ENCODE results near the gene OVOL1. TPM values are rescaled to one million over a fixed set of nuclear protein-coding genes. Genes with fewer than 3 reads are reported as not detected.

The OVOL1 gene
- total and polyA plus RNA-seq, 2 donors (not counting 1 experiment from before 2014, with no cell fraction given): 0.15 to 0.66 TPM

DNA sequence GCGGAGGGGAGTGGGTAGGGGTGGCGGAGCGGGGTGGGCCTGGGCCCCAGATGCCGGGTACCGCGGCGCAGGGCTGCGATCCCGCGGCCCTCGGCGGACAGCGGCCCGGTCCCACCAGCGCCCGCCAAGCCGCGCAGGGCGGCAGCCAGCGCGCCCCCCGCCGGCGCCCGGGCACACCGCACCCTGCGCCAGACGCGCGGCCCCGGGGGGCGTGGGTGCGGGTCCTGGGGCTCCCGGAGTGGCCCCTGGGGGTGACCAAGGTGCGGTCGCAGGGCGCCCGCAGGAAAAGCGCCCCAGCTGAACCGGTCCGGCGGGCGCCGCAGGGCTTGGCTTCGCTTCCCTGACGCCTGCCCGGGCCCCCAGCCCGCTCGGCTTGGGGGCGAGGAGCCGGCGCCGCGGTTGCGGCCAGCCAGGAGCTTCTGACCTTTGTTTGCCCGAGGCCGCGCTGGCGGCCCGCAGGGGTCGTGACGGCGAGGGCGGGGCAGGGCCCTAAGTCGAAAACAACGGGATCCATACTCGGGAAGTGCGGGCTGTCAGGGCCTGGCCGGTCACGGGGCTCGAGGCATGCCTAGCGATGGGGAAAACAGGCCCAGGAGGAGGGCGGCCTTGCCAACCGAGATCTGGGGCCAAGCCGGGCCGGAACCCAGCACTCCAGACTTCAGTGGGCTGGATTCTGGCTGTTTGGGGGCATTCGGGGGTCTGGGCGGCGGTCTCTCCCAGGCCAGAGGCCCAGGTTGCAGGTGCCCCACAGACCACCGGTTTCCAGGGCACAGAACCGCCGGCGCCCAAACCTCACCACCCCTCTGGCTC is 5.5 kb upstream of the OVOL1 start:
- Histone ChIP-seq H2AFZ (ENCODE audit: insufficient read depth, low read depth, low read length, poor library complexity, severe bottlenecking) (peak overlapping the region; percentile 68), H3K27me3 (replicated peaks in 1 of 4; ENCODE audit: control extremely low read depth in 1 of 4, control insufficient read depth in 3 of 4, insufficient read depth in 4 of 4, low read length in 3 of 4) (peaks cover 0 to 11% (median 3%) of the 10 kb centered on the region in 4 experiments), H3K9ac (ENCODE audit: low read length) (peak overlapping the region; percentile 57), H3K4me3 (ENCODE audit: control extremely low read depth in 1 of 5, extremely low read depth in 1 of 5, insufficient read depth in 1 of 5, low read depth in 2 of 5, low read length in 4 of 5) (peak overlapping the region in 3 of 5 experiments; percentile 44 to 81 (median 53)), H3K4me1 (ENCODE audit: control insufficient read depth in 2 of 2, insufficient read depth in 2 of 2, low read length in 2 of 2) (peaks cover 17 to 21% of the 10 kb centered on the region in 2 donors), H3K36me3 (replicated peaks in 1 of 2; ENCODE audit: control extremely low read depth in 1 of 2, control insufficient read depth in 1 of 2, extremely low read depth in 1 of 2, insufficient read depth in 2 of 2, low read length in 1 of 2) (peaks cover 0 to 20% of the 10 kb centered on the region in 2 experiments), H3K4me2 (replicated peaks; ENCODE audit: low read depth, low read length, poor library complexity, severe bottlenecking) (peak overlapping the region; percentile 96), H3K79me2 (ENCODE audit: control insufficient read depth, insufficient read depth, low read length) (peaks cover 26% of the 10 kb centered on the region), H3K27ac (ENCODE audit: low read length in 2 of 2) (no peak overlapping the region), H3K9me3 (ENCODE audit: control extremely low read depth in 1 of 3, control insufficient read depth in 2 of 3, insufficient read depth in 1 of 3, low read length in 2 of 3) (no peaks in the 10 kb centered on the region), H4K20me1 (ENCODE audit: control insufficient read depth, insufficient read depth, low read length, poor library complexity, severe bottlenecking) (peaks cover 33% of the 10 kb centered on the region)
- H3K27ac Mint-ChIP-seq: no peak overlapping the region
- intact Hi-C loops (cut with micrococcal nuclease): loop anchor here (2.0 kb wide), 2 partner anchors 61 to 77 kb away; partner anchors contain the start of genes CFL1 and RNASEH2C
- ATAC-seq (ENCODE audit: low read depth): peak; percentile 55
- H3K4me1 Mint-ChIP-seq: peaks cover 20% of the 10 kb centered on the region
- no peaks in the 10 kb centered on the region for H3K9me3 Mint-ChIP-seq (ENCODE audit: insufficient read depth)
- peak overlapping the region; percentile 63 for H3K4me3 Mint-ChIP-seq
- WGBS (ENCODE audit: insufficient coverage): 14% methylated on average over 79 of the region's 83 CpGs
- no peaks in the 10 kb centered on the region for H3K27me3 Mint-ChIP-seq
- no peak for TF ChIP-seq EZH2 (IDR thresholded peaks at IDR 0.05; ENCODE audit: borderline replicate concordance, insufficient read depth, low read depth, low read length, poor library complexity, severe bottlenecking)
- TF ChIP-seq, protein P1, sequence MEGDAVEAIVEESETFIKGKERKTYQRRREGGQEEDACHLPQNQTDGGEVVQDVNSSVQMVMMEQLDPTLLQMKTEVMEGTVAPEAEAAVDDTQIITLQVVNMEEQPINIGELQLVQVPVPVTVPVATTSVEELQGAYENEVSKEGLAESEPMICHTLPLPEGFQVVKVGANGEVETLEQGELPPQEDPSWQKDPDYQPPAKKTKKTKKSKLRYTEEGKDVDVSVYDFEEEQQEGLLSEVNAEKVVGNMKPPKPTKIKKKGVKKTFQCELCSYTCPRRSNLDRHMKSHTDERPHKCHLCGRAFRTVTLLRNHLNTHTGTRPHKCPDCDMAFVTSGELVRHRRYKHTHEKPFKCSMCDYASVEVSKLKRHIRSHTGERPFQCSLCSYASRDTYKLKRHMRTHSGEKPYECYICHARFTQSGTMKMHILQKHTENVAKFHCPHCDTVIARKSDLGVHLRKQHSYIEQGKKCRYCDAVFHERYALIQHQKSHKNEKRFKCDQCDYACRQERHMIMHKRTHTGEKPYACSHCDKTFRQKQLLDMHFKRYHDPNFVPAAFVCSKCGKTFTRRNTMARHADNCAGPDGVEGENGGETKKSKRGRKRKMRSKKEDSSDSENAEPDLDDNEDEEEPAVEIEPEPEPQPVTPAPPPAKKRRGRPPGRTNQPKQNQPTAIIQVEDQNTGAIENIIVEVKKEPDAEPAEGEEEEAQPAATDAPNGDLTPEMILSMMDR (IDR thresholded peaks at IDR 0.05): peak; percentile 60
- ChIA-PET CTCF (interaction anchor here (0.5 to 6.2 kb wide), 18 partner anchors 10 to 263 kb away, joined by 3 to 90 read pairs (median 9); partner anchors contain the start of genes KAT5, MUS81 and SNX32), POLR2A (interaction anchor here (0.6 to 1.7 kb wide), 4 partner anchors 36 to 269 kb away, joined by 3 to 10 read pairs (median 5); partner anchors contain the start of gene KAT5)
- DNase-seq: no peak
